SU-DHL-6 (cell line): ENCODE data around the gene TMPO.
"Not testable (repeated sequence)": the region's sequence is repeated elsewhere in the genome, so short reads cannot be mapped to it uniquely, and the experiment has no call there.

Experiments
- H2AFZ ChIP-seq: fragments of 200-600 bp; sonication (generic); 2 replicates; pipeline ENCODE4 v1.6.1; 2014; ENCODE audit warnings: low read depth, mild to moderate bottlenecking, moderate library complexity, mixed read lengths, antibody characterized with exemption, low read length; ENCODE audit not compliant: severe bottlenecking
- H3F3A ChIP-seq: fragments of 200-600 bp; shearing (Covaris generic); 2 replicates; pipeline ENCODE4 v1.6.0; 2016; ENCODE audit warnings: antibody characterized with exemption, mild to moderate bottlenecking; ENCODE audit not compliant: insufficient read depth
- H3K27ac ChIP-seq: fragments of 200-600 bp; sonication (generic); 2 replicates; pipeline ENCODE4 v1.5.1; 2016; ENCODE audit warnings: low read depth, mild to moderate bottlenecking, low read length, moderate library complexity, mixed read lengths
- H3K27me3 ChIP-seq: fragments of 200-600 bp; sonication (generic), shearing (Covaris generic); 2 replicates; pipeline ENCODE4 v1.6.0; 2014; ENCODE audit warnings: mild to moderate bottlenecking, low read length
- H3K36me3 ChIP-seq: fragments of 200-600 bp; sonication (generic); 2 replicates; pipeline ENCODE4 v1.6.1; 2014; ENCODE audit warnings: mild to moderate bottlenecking, low read length, mixed read lengths
- H3K4me2 ChIP-seq: fragments of 300-600, 200-600 bp; shearing (Covaris generic), sonication (generic); 2 replicates; pipeline ENCODE4 v1.6.0; 2014; ENCODE audit warnings: low read length, low read depth, mild to moderate bottlenecking; ENCODE audit not compliant: poor library complexity, severe bottlenecking
- H3K4me3 ChIP-seq: fragments of 200-600 bp; sonication (generic); 2 replicates; pipeline ENCODE4 v1.5.1; 2014; ENCODE audit warnings: antibody characterized with exemption, low read length, mild to moderate bottlenecking, mixed read lengths; ENCODE audit not compliant: insufficient read depth, poor library complexity, severe bottlenecking
- H3K79me2 ChIP-seq: fragments of 200-600 bp; sonication (generic); 2 replicates; pipeline ENCODE4 v1.6.1; 2014; ENCODE audit warnings: mild to moderate bottlenecking, low read length, moderate library complexity; ENCODE audit not compliant: insufficient read depth
- H3K9ac ChIP-seq: fragments of 200-600 bp; sonication (generic); 2 replicates; pipeline ENCODE4 v1.7.0; 2014; ENCODE audit warnings: mild to moderate bottlenecking, low read length
- H3K9me2 ChIP-seq: fragments of 200-600 bp; sonication (generic); replicated peaks from 2 replicates; pipeline ENCODE4 v1.6.1; 2014; ENCODE audit warnings: low read length; ENCODE audit not compliant: insufficient read depth
- H3K9me3 ChIP-seq: fragments of 200-600 bp; sonication (generic); 2 replicates; pipeline ENCODE4 v1.6.1; 2014; ENCODE audit warnings: low read length, mixed read lengths; ENCODE audit not compliant: insufficient read depth
- H4K20me1 ChIP-seq: fragments of 200-600 bp; sonication (generic); 2 replicates; pipeline ENCODE4 v1.6.1; 2014; ENCODE audit warnings: low read depth, mild to moderate bottlenecking, antibody characterized with exemption, low read length, moderate library complexity, mixed read lengths
- CTCF ChIP-seq: fragments of 200-600 bp; sonication (generic); IDR thresholded peaks from one replicate; pipeline ENCODE4 v1.5.1; 2017; ENCODE audit warnings: antibody characterized with exemption, mild to moderate bottlenecking, low read length, moderate library complexity; ENCODE audit not compliant: insufficient read depth, poor library complexity, severe bottlenecking
- EZH2phosphoT487 ChIP-seq: fragments of 200-600 bp; sonication (generic), shearing (Covaris generic); conservative IDR thresholded peaks from 2 replicates; pipeline ENCODE4 v1.6.1; 2018; ENCODE audit warnings: mild to moderate bottlenecking, antibody characterized with exemption, low read length, moderate library complexity, mixed read lengths

The TMPO gene

GRCh38 chr12:98551787-98552186 lies 36.4 kb downstream of the TMPO start:
- Histone ChIP-seq H3K27me3 (no peaks in the 10 kb centered on the region), H3K9me2 (no peaks in the 10 kb centered on the region), H3K36me3 (peaks cover 32% of the 10 kb centered on the region), H4K20me1 (peaks cover 11% of the 10 kb centered on the region; the same call in 1 of the 2 replicates), H3K27ac (no peak overlapping the region), H3K4me2 (no peak overlapping the region), H3K9me3 (no peaks in the 10 kb centered on the region), H3F3A (peaks cover 64% of the 10 kb centered on the region), H3K79me2 (no peaks in the 10 kb centered on the region), H3K4me3 (no peak overlapping the region), H2AFZ (no peak overlapping the region), H3K9ac (no peak overlapping the region)
- no peak for TF ChIP-seq CTCF
- TF ChIP-seq EZH2phosphoT487 = no peak

- not testable (repeated sequence) for H3K36me3 ChIP-seq, H3K4me2 ChIP-seq, H3K27me3 ChIP-seq, H3K9me3 ChIP-seq, H2AFZ ChIP-seq, H3K27ac ChIP-seq, H3K79me2 ChIP-seq, H4K20me1 ChIP-seq, H3K9ac ChIP-seq, H3K9me2 ChIP-seq, H3K4me3 ChIP-seq
- H3F3A ChIP-seq = peaks cover 13% of the 10 kb centered on the region
These were observed 42.7 kb downstream of the TMPO start for GRCh38 chr12:98558097-98558496.

GRCh38 chr12:98559666-98560065 lies 44.3 kb downstream of the TMPO start:
- no peaks in the 10 kb centered on the region; the same call in 1 of the 2 replicates for H3K9me3 ChIP-seq
- H4K20me1 ChIP-seq = 0 out of 2 replicates have a peak, but pooled peaks cover 5% of the 10 kb centered on the region
- H3K9me2 ChIP-seq = no peaks in the 10 kb centered on the region
- peaks cover 5% of the 10 kb centered on the region for H3F3A ChIP-seq
- no peak overlapping the region for H3K4me2 ChIP-seq
- no peak overlapping the region for H3K9ac ChIP-seq
- no peaks in the 10 kb centered on the region for H3K79me2 ChIP-seq
- no peak for TF ChIP-seq CTCF
- no peak for TF ChIP-seq EZH2phosphoT487
- no peak overlapping the region for H3K4me3 ChIP-seq
- no peaks in the 10 kb centered on the region for H3K36me3 ChIP-seq
- no peak overlapping the region for H3K27ac ChIP-seq
- H2AFZ ChIP-seq = no peak overlapping the region
- H3K27me3 ChIP-seq = no peaks in the 10 kb centered on the region

- Histone ChIP-seq H3K9me3 (no peaks in the 10 kb centered on the region; the same call in 1 of the 2 replicates), H3K27me3 (no peaks in the 10 kb centered on the region), H3F3A (no peaks in the 10 kb centered on the region), H3K9me2 (no peaks in the 10 kb centered on the region), H4K20me1 (no peaks in the 10 kb centered on the region), H3K9ac (no peak overlapping the region), H3K4me3 (no peak overlapping the region), H3K36me3 (no peaks in the 10 kb centered on the region), H2AFZ (no peak overlapping the region), H3K4me2 (no peak overlapping the region), H3K27ac (no peak overlapping the region), H3K79me2 (no peaks in the 10 kb centered on the region)
- TF ChIP-seq CTCF (no peak), EZH2phosphoT487 (no peak)
These were observed 46.5 kb downstream of the TMPO start for GRCh38 chr12:98561846-98562245.
